ENCODE measurements around the gene MPP1. TPM values are rescaled to one million over a fixed set of nuclear protein-coding genes. Genes with fewer than 3 reads are reported as not detected.
"Not testable (repeated sequence)": the region's sequence is repeated elsewhere in the genome, so short reads cannot be mapped to it uniquely, and the experiment has no call there.

MPP1 gene
- total and polyA plus RNA-seq, 3 experiments from 2014 or later: 12.8 to 14.7 (median 13.0) TPM

GRCh38 chrX:154828016-154828408 lies 22.7 kb upstream of the MPP1 start:
- H3K36me3 Mint-ChIP-seq: no peaks in the 10 kb centered on the region
- H3K4me3 Mint-ChIP-seq: no peak overlapping the region
- H3K27ac Mint-ChIP-seq: peak overlapping the region in 1 of 8 donors; percentile 74
- CTCF ChIA-PET: no interaction called here
- Histone ChIP-seq H3K9me3 (ENCODE audit: low read length) (no peaks in the 10 kb centered on the region), H3K36me3 (ENCODE audit: insufficient read depth, low read length) (no peaks in the 10 kb centered on the region), H3K27ac (ENCODE audit: low read depth, low read length) (no peak overlapping the region), H3K4me3 (ENCODE audit: low read length) (no peak overlapping the region), H3K27me3 (ENCODE audit: insufficient read depth, low read length, poor library complexity, severe bottlenecking) (no peaks in the 10 kb centered on the region), H3K4me1 (ENCODE audit: insufficient read depth, low read length) (no peaks in the 10 kb centered on the region)
- peaks cover 0 to 4% of the 10 kb centered on the region in 2 donors for H3K27me3 Mint-ChIP-seq
- POLR2A ChIA-PET: no interaction called here
- peaks cover 0 to 1% (median 0%) of the 10 kb centered on the region in 5 donors for H3K9me3 Mint-ChIP-seq
- H3K4me1 Mint-ChIP-seq: peaks cover 0 to 18% (median 6%) of the 10 kb centered on the region in 3 donors
- no peak for DNase-seq

GRCh38 chrX:154827194-154828015 lies 22.1 kb upstream of the MPP1 start:
- POLR2A ChIA-PET: no interaction called here
- Histone ChIP-seq H3K27me3 (ENCODE audit: insufficient read depth, low read length, poor library complexity, severe bottlenecking) (no peaks in the 10 kb centered on the region), H3K4me3 (ENCODE audit: low read length) (no peak overlapping the region), H3K36me3 (ENCODE audit: insufficient read depth, low read length) (no peaks in the 10 kb centered on the region), H3K4me1 (ENCODE audit: insufficient read depth, low read length) (no peaks in the 10 kb centered on the region), H3K27ac (ENCODE audit: low read depth, low read length) (no peak overlapping the region), H3K9me3 (ENCODE audit: low read length) (no peaks in the 10 kb centered on the region)
- no peak for DNase-seq
- H3K36me3 Mint-ChIP-seq: no peaks in the 10 kb centered on the region
- H3K9me3 Mint-ChIP-seq: peaks cover 0 to 1% (median 0%) of the 10 kb centered on the region in 5 donors
- H3K4me3 Mint-ChIP-seq: peak overlapping the region in 3 of 7 donors; percentile 33 to 41 (median 38)
- CTCF ChIA-PET: no interaction called here
- H3K27me3 Mint-ChIP-seq: peaks cover 0 to 4% of the 10 kb centered on the region in 2 donors
- H3K27ac Mint-ChIP-seq: peak overlapping the region in 5 of 8 donors; percentile 36 to 74 (median 52)
- peaks cover 0 to 18% (median 6%) of the 10 kb centered on the region in 3 donors for H3K4me1 Mint-ChIP-seq

GRCh38 chrX:154825586-154825985 lies 20.3 kb upstream of the MPP1 start:
- CTCF ChIA-PET, POLR2A ChIA-PET, H3K27me3 Mint-ChIP-seq: not testable (repeated sequence)

GRCh38 chrX:154824638-154825037 lies 19.4 kb upstream of the MPP1 start:
- H3K27me3 ChIP-seq (ENCODE audit: insufficient read depth, low read length, poor library complexity, severe bottlenecking): no peaks in the 10 kb centered on the region
- no peak overlapping the region for H3K27ac ChIP-seq (ENCODE audit: low read depth, low read length)
- Mint-ChIP-seq H3K4me1 (peaks cover 0 to 13% (median 6%) of the 10 kb centered on the region in 3 donors), H3K36me3 (no peaks in the 10 kb centered on the region), H3K27me3 (peaks cover 0 to 2% of the 10 kb centered on the region in 2 donors), H3K4me3 (no peak overlapping the region), H3K9me3 (peaks cover 0 to 1% (median 0%) of the 10 kb centered on the region in 5 donors), H3K27ac (no peak overlapping the region)
- no peaks in the 10 kb centered on the region for H3K4me1 ChIP-seq (ENCODE audit: insufficient read depth, low read length)
- no peaks in the 10 kb centered on the region for H3K9me3 ChIP-seq (ENCODE audit: low read length)
- no peaks in the 10 kb centered on the region for H3K36me3 ChIP-seq (ENCODE audit: insufficient read depth, low read length)
- no peak for DNase-seq
- CTCF ChIA-PET: no interaction called here
- POLR2A ChIA-PET: no interaction called here
- no peak overlapping the region for H3K4me3 ChIP-seq (ENCODE audit: low read length)

More at GRCh38 chrX:154825586-154825985, 20.3 kb upstream of the MPP1 start:
- H3K9me3 Mint-ChIP-seq; H3K36me3 ChIP-seq (ENCODE audit: insufficient read depth, low read length); H3K4me3 ChIP-seq (ENCODE audit: low read length); H3K9me3 ChIP-seq (ENCODE audit: low read length); H3K27ac Mint-ChIP-seq; H3K4me1 ChIP-seq (ENCODE audit: insufficient read depth, low read length); DNase-seq; H3K27ac ChIP-seq (ENCODE audit: low read depth, low read length); H3K27me3 ChIP-seq (ENCODE audit: insufficient read depth, low read length, poor library complexity, severe bottlenecking); H3K36me3 Mint-ChIP-seq; H3K4me3 Mint-ChIP-seq: not testable (repeated sequence)
- H3K4me1 Mint-ChIP-seq: peaks cover 0 to 18% (median 6%) of the 10 kb centered on the region in 3 donors

- Mint-ChIP-seq H3K36me3 (no peaks in the 10 kb centered on the region), H3K4me3 (no peak overlapping the region), H3K27me3 (peaks cover 0 to 2% of the 10 kb centered on the region in 2 donors), H3K27ac (no peak overlapping the region), H3K4me1 (no peaks in the 10 kb centered on the region), H3K9me3 (no peaks in the 10 kb centered on the region)
- Histone ChIP-seq H3K36me3 (ENCODE audit: insufficient read depth, low read length) (no peaks in the 10 kb centered on the region), H3K4me1 (ENCODE audit: insufficient read depth, low read length) (no peaks in the 10 kb centered on the region), H3K9me3 (ENCODE audit: low read length) (no peaks in the 10 kb centered on the region), H3K4me3 (ENCODE audit: low read length) (no peak overlapping the region), H3K27me3 (ENCODE audit: insufficient read depth, low read length, poor library complexity, severe bottlenecking) (no peaks in the 10 kb centered on the region), H3K27ac (ENCODE audit: low read depth, low read length) (no peak overlapping the region)
- ChIA-PET CTCF (no interaction called here), POLR2A (no interaction called here)
- no peak for DNase-seq
Measured at GRCh38 chrX:154822029-154822428, 16.7 kb upstream of the MPP1 start.

- DNase-seq: no peak
- POLR2A ChIA-PET: no interaction called here
- H3K4me3 ChIP-seq (ENCODE audit: low read length): no peak overlapping the region
- H3K4me3 Mint-ChIP-seq: no peak overlapping the region
- no peaks in the 10 kb centered on the region for H3K27me3 ChIP-seq (ENCODE audit: insufficient read depth, low read length, poor library complexity, severe bottlenecking)
- H3K36me3 ChIP-seq (ENCODE audit: insufficient read depth, low read length): no peaks in the 10 kb centered on the region
- no peaks in the 10 kb centered on the region for H3K4me1 ChIP-seq (ENCODE audit: insufficient read depth, low read length)
- no peaks in the 10 kb centered on the region for H3K4me1 Mint-ChIP-seq
- H3K36me3 Mint-ChIP-seq: no peaks in the 10 kb centered on the region
- no peaks in the 10 kb centered on the region for H3K9me3 ChIP-seq (ENCODE audit: low read length)
- H3K27ac Mint-ChIP-seq: no peak overlapping the region
- H3K27ac ChIP-seq (ENCODE audit: low read depth, low read length): no peak overlapping the region
- H3K9me3 Mint-ChIP-seq: no peaks in the 10 kb centered on the region
- peaks cover 0 to 2% of the 10 kb centered on the region in 2 donors for H3K27me3 Mint-ChIP-seq
- CTCF ChIA-PET: no interaction called here
Measured at GRCh38 chrX:154821523-154821922, 16.2 kb upstream of the MPP1 start.

- H3K27ac Mint-ChIP-seq: no peak overlapping the region
- H3K27me3 Mint-ChIP-seq: peaks cover 2 to 3% of the 10 kb centered on the region in 2 donors
- H3K4me1 Mint-ChIP-seq: no peaks in the 10 kb centered on the region
- CTCF ChIA-PET: no interaction called here
- no peak overlapping the region for H3K4me3 Mint-ChIP-seq
- no peaks in the 10 kb centered on the region for H3K27me3 ChIP-seq (ENCODE audit: insufficient read depth, low read length, poor library complexity, severe bottlenecking)
- POLR2A ChIA-PET: no interaction called here
- H3K36me3 ChIP-seq (ENCODE audit: insufficient read depth, low read length): no peaks in the 10 kb centered on the region
- no peaks in the 10 kb centered on the region for H3K36me3 Mint-ChIP-seq
- H3K9me3 Mint-ChIP-seq: no peaks in the 10 kb centered on the region
- no peaks in the 10 kb centered on the region for H3K4me1 ChIP-seq (ENCODE audit: insufficient read depth, low read length)
- H3K9me3 ChIP-seq (ENCODE audit: low read length): no peaks in the 10 kb centered on the region
- H3K4me3 ChIP-seq (ENCODE audit: low read length): no peak overlapping the region
- H3K27ac ChIP-seq (ENCODE audit: low read depth, low read length): peak overlapping the region; percentile 38
- no peak for DNase-seq
Measured at GRCh38 chrX:154819771-154820341, 14.6 kb upstream of the MPP1 start.

GRCh38 chrX:154818916-154819770 lies 13.9 kb upstream of the MPP1 start:
- no peaks in the 10 kb centered on the region for H3K4me1 ChIP-seq (ENCODE audit: insufficient read depth, low read length)
- H3K27ac Mint-ChIP-seq: no peak overlapping the region
- H3K27me3 ChIP-seq (ENCODE audit: insufficient read depth, low read length, poor library complexity, severe bottlenecking): no peaks in the 10 kb centered on the region
- no peaks in the 10 kb centered on the region for H3K36me3 Mint-ChIP-seq
- H3K4me3 ChIP-seq (ENCODE audit: low read length): no peak overlapping the region
- no peaks in the 10 kb centered on the region for H3K9me3 ChIP-seq (ENCODE audit: low read length)
- no peaks in the 10 kb centered on the region for H3K9me3 Mint-ChIP-seq
- peaks cover 2 to 3% of the 10 kb centered on the region in 2 donors for H3K27me3 Mint-ChIP-seq
- no peak for DNase-seq
- ChIA-PET CTCF (no interaction called here), POLR2A (no interaction called here)
- no peaks in the 10 kb centered on the region for H3K4me1 Mint-ChIP-seq
- H3K27ac ChIP-seq (ENCODE audit: low read depth, low read length): peak overlapping the region; percentile 51
- no peak overlapping the region for H3K4me3 Mint-ChIP-seq
- H3K36me3 ChIP-seq (ENCODE audit: insufficient read depth, low read length): no peaks in the 10 kb centered on the region
